Body of pancreas (tissue), 4 donors: Measurements from ENCODE around the gene RAD51B.

ENCODE experiments used
- POLR2A ChIP-seq, 3 donors: fragments of 450-650 bp; IDR thresholded peaks; one replicate each; pipeline ENCODE4 v1.6.1; 2016; ENCODE audit warnings: antibody characterized with exemption in 3 of 3, mild to moderate bottlenecking in 2 of 3
- TF ChIP-seq, protein P1 (sequence below), 7 experiments: fragments of 450-650 bp in 4 of 7; fragments of 200-600 bp in 3 of 7; sonication (generic) in 3 of 7; IDR thresholded peaks; one replicate each; pipeline ENCODE4 v1.5.1; 2016 to 2019; ENCODE audit warnings: antibody characterized with exemption in 7 of 7

DNA sequence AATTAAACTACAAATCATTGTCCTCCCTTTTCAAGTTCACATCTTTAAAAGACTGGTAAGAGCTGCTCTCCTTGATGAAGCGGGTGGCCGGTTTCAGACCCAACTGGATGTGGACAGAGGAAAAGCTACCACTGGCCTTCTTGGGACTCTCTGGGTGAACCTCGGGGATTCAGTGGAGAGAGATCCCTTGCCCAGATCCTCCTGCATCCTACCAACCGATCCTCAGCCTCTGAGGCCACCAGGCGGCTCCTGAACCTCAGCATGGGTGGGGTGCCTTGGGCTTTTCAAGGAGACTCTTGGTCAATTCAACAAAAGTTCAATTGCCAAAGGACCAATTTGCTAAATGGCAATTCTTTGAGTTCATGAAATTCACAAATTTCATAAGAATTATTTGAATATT, 888.8 kb downstream of the RAD51B start:
- TF ChIP-seq POLR2A (IDR thresholded peaks at IDR 0.05): no peak
- TF ChIP-seq, protein P1, sequence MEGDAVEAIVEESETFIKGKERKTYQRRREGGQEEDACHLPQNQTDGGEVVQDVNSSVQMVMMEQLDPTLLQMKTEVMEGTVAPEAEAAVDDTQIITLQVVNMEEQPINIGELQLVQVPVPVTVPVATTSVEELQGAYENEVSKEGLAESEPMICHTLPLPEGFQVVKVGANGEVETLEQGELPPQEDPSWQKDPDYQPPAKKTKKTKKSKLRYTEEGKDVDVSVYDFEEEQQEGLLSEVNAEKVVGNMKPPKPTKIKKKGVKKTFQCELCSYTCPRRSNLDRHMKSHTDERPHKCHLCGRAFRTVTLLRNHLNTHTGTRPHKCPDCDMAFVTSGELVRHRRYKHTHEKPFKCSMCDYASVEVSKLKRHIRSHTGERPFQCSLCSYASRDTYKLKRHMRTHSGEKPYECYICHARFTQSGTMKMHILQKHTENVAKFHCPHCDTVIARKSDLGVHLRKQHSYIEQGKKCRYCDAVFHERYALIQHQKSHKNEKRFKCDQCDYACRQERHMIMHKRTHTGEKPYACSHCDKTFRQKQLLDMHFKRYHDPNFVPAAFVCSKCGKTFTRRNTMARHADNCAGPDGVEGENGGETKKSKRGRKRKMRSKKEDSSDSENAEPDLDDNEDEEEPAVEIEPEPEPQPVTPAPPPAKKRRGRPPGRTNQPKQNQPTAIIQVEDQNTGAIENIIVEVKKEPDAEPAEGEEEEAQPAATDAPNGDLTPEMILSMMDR (IDR thresholded peaks at IDR 0.05): no peak
